Measurements from ENCODE around the gene LARGE1.

DNA sequence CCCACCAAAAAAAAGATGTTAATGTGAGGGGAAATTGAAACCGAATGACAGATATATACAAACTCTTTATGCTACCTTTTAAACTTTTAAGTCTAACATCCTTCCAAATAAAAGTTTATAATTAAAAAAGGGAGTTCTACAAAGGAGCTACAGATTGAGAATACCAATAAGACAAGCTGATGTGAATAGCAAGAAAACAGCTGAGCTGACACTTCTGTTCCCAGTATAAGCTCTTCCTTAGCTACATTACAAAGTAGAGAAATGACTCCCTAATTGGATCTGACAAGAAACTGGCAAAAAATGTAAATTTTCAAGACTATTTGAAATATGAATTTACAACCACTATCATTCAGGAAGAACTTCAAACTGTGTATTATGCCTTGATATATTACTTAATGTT lies 567.5 kb downstream of the LARGE1 start:
- no peak for TF ChIP-seq EZH2 (IDR thresholded peaks at IDR 0.05; ENCODE audit: insufficient read depth, poor library complexity, severe bottlenecking)
- no peak for TF ChIP-seq EZH2phosphoT487 (IDR thresholded peaks at IDR 0.05; ENCODE audit: insufficient read depth, low read depth)

Data from GM23248 (cell line).